HUES6 (cell line): ENCODE measurements around the gene ERCC4.

Experiments
- H3K27ac ChIP-seq: 2 replicates; pipeline ENCODE4 v1.7.0; 2013; ENCODE audit warnings: low read depth, mild to moderate bottlenecking, low read length, inconsistent platforms
- H3K27me3 ChIP-seq: 2 replicates; pipeline ENCODE4 v1.6.1; 2013; ENCODE audit warnings: low read length; ENCODE audit not compliant: control insufficient read depth, insufficient read depth
- H3K36me3 ChIP-seq: 2 replicates; pipeline ENCODE4 v1.6.1; 2013; ENCODE audit warnings: low read length; ENCODE audit not compliant: control insufficient read depth, insufficient read depth
- H3K4me1 ChIP-seq: 2 replicates; pipeline ENCODE4 v1.6.1; 2013; ENCODE audit warnings: low read length; ENCODE audit not compliant: control insufficient read depth, insufficient read depth
- H3K4me3 ChIP-seq: 2 replicates; pipeline ENCODE4 v1.5.1; 2013; ENCODE audit warnings: low read depth, low read length
- H3K9ac ChIP-seq: one replicate; pipeline ENCODE4 v1.6.1; 2013; ENCODE audit warnings: mild to moderate bottlenecking, low read length
- H3K9me3 ChIP-seq: 2 replicates; pipeline ENCODE4 v1.6.1; 2013; ENCODE audit warnings: low read depth, low read length; ENCODE audit not compliant: control insufficient read depth, insufficient read depth

The ERCC4 gene

DNA sequence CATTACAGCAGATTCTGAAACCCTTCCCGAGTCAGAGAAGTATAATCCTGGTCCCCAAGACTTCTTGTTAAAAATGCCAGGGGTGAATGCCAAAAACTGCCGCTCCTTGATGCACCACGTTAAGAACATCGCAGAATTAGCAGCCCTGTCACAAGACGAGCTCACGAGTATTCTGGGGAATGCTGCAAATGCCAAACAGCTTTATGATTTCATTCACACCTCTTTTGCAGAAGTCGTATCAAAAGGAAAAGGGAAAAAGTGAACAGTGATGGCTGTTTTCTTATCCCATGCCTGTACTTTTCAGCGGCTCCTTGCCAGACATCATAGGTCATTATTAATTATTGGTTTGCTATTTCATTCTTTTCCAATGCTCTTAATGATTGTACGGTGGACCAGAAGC lies 28.1 kb downstream of the ERCC4 start:
- Histone ChIP-seq H3K4me1 (no peaks in the 10 kb centered on the region), H3K36me3 (peaks cover 36% of the 10 kb centered on the region), H3K4me3 (no peak overlapping the region), H3K27me3 (no peaks in the 10 kb centered on the region), H3K9me3 (no peaks in the 10 kb centered on the region), H3K27ac (no peak overlapping the region), H3K9ac (no peak overlapping the region)

DNA sequence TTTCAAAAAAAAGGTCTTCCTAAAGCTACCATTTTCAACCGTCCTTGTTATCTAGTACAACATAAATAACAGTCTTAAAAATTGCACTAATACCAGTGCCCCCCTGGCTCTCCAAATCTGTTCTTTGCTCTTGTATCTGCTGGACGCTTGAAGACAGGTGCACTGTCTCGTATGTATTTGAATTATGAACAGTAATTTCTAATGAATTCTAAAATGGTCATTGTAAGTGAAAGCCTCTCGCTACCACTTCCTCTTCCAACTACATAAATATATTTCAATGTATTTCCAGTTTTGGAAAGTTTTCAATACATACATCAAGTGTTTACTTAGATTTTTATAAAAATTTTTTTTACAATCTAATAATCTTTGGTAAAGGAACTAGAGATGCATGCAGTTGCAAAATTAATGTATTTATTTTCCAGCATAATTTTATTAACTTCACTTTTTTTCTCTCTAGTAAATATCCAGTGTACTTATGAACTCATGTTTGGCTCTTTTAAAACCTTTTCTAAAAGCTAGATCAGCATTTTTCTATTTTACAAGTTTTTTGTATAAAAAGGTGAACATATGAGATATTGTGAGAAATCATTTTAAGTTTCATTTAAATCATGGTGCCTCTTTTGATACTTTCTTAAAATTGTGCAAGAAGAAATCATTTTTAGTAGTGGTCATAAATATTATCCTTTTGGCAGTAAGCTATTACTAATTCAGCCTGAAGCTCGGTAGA lies 31.0 kb downstream of the ERCC4 start:
- Histone ChIP-seq H3K4me1 (no peaks in the 10 kb centered on the region), H3K27ac (no peak overlapping the region), H3K9me3 (no peaks in the 10 kb centered on the region), H3K27me3 (no peaks in the 10 kb centered on the region), H3K36me3 (peaks cover 22% of the 10 kb centered on the region), H3K4me3 (no peak overlapping the region), H3K9ac (no peak overlapping the region)

DNA sequence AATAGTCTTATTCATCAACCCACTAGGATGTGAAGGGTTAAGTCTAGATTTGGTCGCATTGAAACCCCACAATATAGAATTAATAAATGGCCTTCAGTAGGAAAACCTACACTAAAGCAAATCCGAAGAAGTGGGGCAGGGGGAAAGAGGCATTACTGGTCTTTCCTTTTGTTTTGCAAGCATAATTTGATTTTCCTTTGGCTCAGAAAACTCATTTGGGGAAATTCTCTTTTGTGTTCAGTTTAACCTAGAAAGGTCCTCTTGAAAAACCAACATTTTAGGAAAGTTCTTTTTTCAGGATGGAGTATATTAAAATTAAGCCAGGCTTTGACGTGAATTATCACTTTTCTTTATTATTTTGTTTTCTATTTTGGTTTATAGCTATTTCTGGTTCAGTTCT lies 31.7 kb downstream of the ERCC4 start:
- Histone ChIP-seq H3K4me1 (peaks cover 5% of the 10 kb centered on the region), H3K27ac (no peak overlapping the region), H3K9ac (no peak overlapping the region)

DNA sequence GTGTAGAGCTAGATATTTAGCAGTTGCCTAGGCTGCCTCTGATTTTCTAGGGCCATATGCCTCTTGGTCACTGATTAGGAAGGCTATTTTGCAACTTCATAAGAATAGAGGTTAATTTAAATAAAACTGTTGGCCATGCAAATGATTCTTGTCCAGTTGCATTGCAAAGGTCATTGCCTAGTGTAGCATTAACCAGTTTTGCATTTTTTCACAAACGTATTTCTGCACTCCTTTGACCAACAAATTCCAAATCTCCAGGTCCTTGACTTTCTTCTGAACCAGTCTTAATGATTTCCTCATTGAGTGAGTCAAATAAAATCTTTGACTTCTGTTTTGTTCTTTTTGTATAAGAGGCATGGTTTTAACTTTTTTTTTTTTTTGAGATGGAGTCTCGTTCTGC lies 33.5 kb downstream of the ERCC4 start:
- H3K36me3 ChIP-seq, result peaks cover 7% of the 10 kb centered on the region
- H3K27ac ChIP-seq, result no peak overlapping the region
- no peaks in the 10 kb centered on the region for H3K9me3 ChIP-seq
- no peaks in the 10 kb centered on the region for H3K27me3 ChIP-seq
- H3K4me3 ChIP-seq, result no peak overlapping the region
- H3K4me1 ChIP-seq, result peaks cover 23% of the 10 kb centered on the region
- no peak overlapping the region for H3K9ac ChIP-seq

More for the DNA sequence above, 31.7 kb downstream of the ERCC4 start:
- peaks cover 18% of the 10 kb centered on the region for H3K36me3 ChIP-seq
- no peaks in the 10 kb centered on the region for H3K9me3 ChIP-seq
- H3K27me3 ChIP-seq, result no peaks in the 10 kb centered on the region
- H3K4me3 ChIP-seq, result no peak overlapping the region

DNA sequence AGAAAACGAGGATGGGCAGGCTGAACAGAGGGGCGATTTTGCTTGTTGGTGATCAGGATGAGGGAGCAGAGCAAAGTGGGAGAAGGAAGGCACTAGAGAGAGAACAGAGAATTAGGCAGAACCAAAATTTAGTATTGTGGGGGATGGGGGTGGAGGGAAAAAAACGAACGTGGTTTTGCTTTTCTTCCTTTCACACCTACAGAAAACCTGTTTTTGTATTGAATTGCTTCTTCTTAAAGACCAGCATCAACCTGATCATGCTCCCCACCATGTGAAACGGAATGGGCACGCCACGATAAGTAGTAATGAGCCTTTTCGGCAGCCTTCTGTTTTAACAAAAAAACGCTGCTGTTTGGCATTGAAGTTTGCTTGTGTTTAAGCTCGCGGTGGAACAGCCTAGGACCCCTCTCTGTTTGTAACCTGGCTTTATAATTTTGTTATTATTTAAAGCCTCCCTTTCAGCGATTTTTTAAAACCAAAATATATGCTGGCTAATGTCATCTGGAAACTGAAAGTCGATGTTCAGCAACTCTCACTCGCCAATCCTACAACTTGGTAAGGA lies 36.8 kb downstream of the ERCC4 start:
- H3K36me3 ChIP-seq, result no peaks in the 10 kb centered on the region
- H3K9me3 ChIP-seq, result no peaks in the 10 kb centered on the region
- H3K4me3 ChIP-seq, result peak overlapping the region; percentile 40; the same call in 1 of the 2 replicates
- H3K27me3 ChIP-seq, result no peaks in the 10 kb centered on the region
- peaks cover 24% of the 10 kb centered on the region for H3K4me1 ChIP-seq
- no peak overlapping the region for H3K27ac ChIP-seq
- H3K9ac ChIP-seq, result peak overlapping the region; percentile 35

DNA sequence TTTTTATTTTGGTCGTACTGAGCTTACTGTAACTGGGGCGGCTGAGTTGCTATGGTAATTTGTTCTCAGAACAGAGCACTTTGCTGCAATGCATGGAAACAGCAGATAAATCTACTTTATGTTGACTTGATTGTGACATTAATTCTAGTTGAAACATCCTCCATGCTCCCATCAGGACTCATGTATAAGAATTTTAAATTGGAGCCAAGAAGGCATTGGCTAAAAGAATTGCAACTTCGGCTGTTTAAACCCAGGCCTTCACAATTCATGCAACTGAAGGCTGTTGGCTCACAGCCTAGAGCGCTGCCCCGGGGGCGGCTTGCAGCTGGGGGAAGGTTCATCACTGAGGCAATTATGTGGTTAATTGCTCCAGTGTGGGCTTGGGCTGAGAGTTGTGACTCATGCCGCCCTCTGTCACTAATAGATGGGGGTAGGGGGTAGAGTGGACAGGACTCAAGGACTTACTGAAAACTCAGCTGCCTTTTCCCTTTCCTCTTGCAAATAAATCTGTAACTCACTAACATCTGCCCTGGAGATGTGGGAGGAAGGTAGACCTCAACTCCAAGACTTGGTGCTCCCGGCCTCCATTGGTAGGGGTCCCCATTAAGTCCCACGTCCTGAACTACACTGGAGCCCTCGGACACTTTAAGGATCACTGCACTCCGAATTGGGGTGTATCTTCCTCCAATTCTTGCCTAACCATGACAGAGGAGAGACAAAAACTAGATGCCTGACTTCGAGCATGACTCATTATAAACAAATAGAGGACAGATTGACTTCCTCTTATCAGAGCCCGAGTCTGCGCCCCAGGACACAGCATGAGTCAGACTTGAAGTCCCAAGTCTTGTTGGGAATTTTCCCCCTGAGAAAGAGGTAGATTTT lies 37.5 kb downstream of the ERCC4 start:
- H3K27ac ChIP-seq, result peak overlapping the region; percentile 44; the same call in 1 of the 2 replicates

DNA sequence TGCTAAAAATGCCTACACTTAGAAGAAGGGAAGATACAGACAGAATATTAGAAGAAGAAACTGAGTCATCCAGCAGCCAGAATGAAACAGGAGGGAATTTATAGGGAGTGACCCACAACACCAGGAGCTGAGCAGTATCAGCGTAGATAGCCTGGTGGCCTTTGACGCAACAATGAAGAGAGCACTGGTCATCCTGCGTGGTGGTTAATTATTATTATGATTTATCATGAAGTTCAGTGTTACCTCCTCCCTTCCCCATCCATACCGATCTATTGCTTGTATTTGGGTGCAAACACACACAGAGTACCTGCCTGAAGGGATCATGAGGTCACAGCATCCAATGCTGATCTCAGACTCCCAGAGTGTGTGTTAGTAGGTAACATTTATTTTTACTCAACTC lies 38.5 kb downstream of the ERCC4 start:
- no peaks in the 10 kb centered on the region for H3K36me3 ChIP-seq
- no peak overlapping the region for H3K9ac ChIP-seq
- no peaks in the 10 kb centered on the region for H3K9me3 ChIP-seq
- no peak overlapping the region for H3K4me3 ChIP-seq
- no peaks in the 10 kb centered on the region for H3K27me3 ChIP-seq
- no peak overlapping the region for H3K27ac ChIP-seq
- H3K4me1 ChIP-seq, result peaks cover 24% of the 10 kb centered on the region

More for the DNA sequence above, 37.5 kb downstream of the ERCC4 start:
- Histone ChIP-seq H3K4me3 (peak overlapping the region; percentile 40; the same call in 1 of the 2 replicates), H3K9me3 (no peaks in the 10 kb centered on the region), H3K36me3 (no peaks in the 10 kb centered on the region), H3K4me1 (peaks cover 24% of the 10 kb centered on the region), H3K27me3 (no peaks in the 10 kb centered on the region), H3K9ac (peak overlapping the region; percentile 74)

DNA sequence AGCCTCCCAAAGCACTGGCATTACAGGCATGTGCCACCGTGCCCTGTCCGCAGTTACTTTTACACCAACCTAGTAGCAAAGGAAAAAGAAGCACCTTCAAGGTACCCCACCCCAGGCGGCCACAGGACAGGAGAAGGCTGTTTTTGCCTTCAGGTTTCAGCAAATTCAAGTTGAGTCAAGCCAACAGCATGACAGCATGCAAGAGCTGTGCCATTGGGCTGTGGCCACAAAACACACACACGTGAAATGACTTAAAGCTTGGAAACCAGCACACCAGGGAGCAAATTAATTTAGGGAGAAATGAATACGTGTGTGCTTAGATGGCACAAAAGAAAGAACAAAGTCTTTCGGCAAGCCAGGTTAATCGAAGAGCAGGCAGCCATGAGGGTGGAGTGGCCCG lies 39.7 kb downstream of the ERCC4 start:
- Histone ChIP-seq H3K36me3 (no peaks in the 10 kb centered on the region), H3K27me3 (no peaks in the 10 kb centered on the region), H3K27ac (no peak overlapping the region), H3K9me3 (no peaks in the 10 kb centered on the region), H3K4me1 (peaks cover 24% of the 10 kb centered on the region), H3K9ac (no peak overlapping the region), H3K4me3 (no peak overlapping the region)

DNA sequence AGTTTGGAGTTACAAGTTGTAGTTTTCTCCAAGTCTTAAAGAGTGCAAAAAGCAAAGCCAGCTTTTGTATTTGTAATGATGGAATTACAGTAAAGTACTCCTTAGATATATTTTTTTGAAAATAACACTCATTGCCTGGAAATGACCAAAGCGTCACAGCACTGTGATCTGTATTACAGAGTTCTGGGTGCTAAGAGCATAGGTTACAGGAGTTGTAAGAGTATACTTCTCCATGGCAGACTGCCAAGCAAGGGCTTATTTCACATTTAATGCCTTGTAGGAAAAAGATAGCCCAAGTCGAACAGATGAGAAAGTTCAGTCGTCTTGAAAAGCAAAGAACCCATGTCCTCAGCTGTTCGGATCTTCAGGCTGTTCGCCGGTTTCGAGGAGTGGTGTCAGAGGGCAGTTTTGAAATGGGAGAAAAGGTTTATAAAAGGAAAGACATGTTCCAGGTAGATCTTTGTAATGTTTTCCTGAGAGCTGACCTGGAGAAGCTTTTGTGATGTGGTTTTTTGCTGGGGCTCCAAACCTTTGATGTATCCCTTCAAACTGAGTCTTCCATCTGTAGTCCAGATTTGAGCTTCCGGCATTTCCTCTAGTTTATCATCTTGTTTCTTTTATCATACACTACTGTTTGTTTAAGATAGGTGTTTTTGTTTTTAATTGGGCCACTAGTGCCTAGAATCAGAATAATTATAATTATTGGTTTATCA lies 41.3 kb downstream of the ERCC4 start:
- peaks cover 22% of the 10 kb centered on the region for H3K4me1 ChIP-seq

DNA sequence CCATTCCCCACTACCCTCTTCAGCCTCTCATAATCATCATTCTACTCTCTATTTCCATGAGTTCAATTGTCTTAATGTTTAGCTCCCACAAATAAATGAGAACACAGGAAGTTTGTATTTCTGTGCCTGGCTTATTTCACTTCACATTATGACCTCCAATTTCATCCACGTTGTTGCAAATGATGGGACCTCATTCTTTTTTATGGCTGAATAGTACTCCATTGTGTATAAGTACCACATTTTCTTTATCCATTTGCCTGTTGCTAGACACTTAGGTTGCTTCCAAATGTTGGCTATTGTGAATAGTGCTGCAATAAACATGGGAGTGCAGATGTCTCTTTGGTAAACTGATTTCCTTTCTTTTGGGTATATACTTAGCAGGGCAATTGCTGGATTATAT lies 42.3 kb downstream of the ERCC4 start:
- no peaks in the 10 kb centered on the region for H3K36me3 ChIP-seq
- H3K9me3 ChIP-seq, result no peaks in the 10 kb centered on the region
- peaks cover 13% of the 10 kb centered on the region for H3K4me1 ChIP-seq
- H3K27me3 ChIP-seq, result no peaks in the 10 kb centered on the region
- H3K9ac ChIP-seq, result no peak overlapping the region
- no peak overlapping the region for H3K4me3 ChIP-seq
- H3K27ac ChIP-seq, result no peak overlapping the region

More for the DNA sequence above, 41.3 kb downstream of the ERCC4 start:
- H3K9me3 ChIP-seq, result no peaks in the 10 kb centered on the region
- no peaks in the 10 kb centered on the region for H3K27me3 ChIP-seq
- no peak overlapping the region for H3K9ac ChIP-seq
- H3K27ac ChIP-seq, result no peak overlapping the region
- H3K36me3 ChIP-seq, result no peaks in the 10 kb centered on the region
- no peak overlapping the region for H3K4me3 ChIP-seq
